Measurements from ENCODE around the gene MEG3. TPM values are rescaled to one million over a fixed set of nuclear protein-coding genes. Genes with fewer than 3 reads are reported as not detected.

Gene MEG3
- total and polyA plus RNA-seq, 8 donors: 15.9 to 398 (median 329) TPM

DNA sequence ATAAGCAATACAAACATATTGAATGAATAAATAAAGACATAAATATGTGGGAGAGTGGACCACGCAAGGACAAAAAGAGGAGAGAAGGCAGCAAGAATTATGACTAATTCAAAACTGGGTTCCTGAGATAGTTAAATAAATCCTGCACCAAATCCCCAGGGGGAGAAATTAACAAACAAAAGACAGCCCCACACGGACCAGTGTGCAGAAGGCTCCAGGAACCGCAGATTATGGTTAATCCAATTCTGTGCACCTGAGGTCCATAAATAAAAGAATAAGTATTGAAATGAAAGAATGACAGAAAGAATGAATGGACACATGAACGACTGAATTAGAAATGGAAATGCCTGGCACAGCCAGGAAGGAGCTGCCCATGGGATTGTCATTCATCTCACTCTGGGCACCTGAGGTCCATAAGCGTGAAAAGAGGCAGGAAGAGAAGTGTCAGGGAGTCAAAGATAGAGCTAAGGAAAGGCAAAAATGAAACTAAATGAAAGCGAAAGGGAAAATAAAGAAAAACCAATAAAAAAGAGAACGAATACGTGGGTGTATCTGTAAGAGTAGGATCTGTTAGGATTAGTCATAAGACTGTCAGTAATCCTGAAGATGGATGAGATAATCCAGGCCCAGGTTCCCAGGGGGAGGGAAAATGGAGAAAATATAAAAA lies 23.3 kb downstream of the MEG3 start:
- peaks cover 0 to 4% of the 10 kb centered on the region in 2 donors for H3K4me1 ChIP-seq
- ATAC-seq (no peak), DNase-seq (no peak)
- intact Hi-C loops (cut with DNase I): loop anchor here in 1 of 2 donors (10.0 kb wide), 1 partner anchor 776 kb away; no protein-coding TSS in a partner anchor
- no peaks in the 10 kb centered on the region for H3K27me3 ChIP-seq
- H3K9me3 ChIP-seq: no peaks in the 10 kb centered on the region
- H3K36me3 ChIP-seq: no peaks in the 10 kb centered on the region
- H3K4me3 ChIP-seq: no peak overlapping the region
- no peak overlapping the region for H3K27ac ChIP-seq
- no peak for TF ChIP-seq CTCF (IDR thresholded peaks at IDR 0.05)

GRCh38 chr14:100850841-100851585 lies 25.1 kb downstream of the MEG3 start:
- TF ChIP-seq CTCF (IDR thresholded peaks at IDR 0.05): peak; percentile 71 to 92
- H3K9me3 ChIP-seq: no peaks in the 10 kb centered on the region
- ATAC-seq (peak; percentile 94), DNase-seq (peak in 2 of 4 donors; percentile 71 to 94)
- intact Hi-C loops (cut with DNase I): no loop called here
- H3K4me3 ChIP-seq: no peak overlapping the region
- H3K27me3 ChIP-seq: no peaks in the 10 kb centered on the region
- H3K36me3 ChIP-seq: no peaks in the 10 kb centered on the region
- no peak overlapping the region for H3K27ac ChIP-seq
- peaks cover 0 to 4% of the 10 kb centered on the region in 2 donors for H3K4me1 ChIP-seq

- Histone ChIP-seq H3K27ac (no peak overlapping the region), H3K4me3 (no peak overlapping the region), H3K4me1 (peaks cover 0 to 4% of the 10 kb centered on the region in 2 donors), H3K9me3 (no peaks in the 10 kb centered on the region), H3K36me3 (no peaks in the 10 kb centered on the region), H3K27me3 (no peaks in the 10 kb centered on the region)
- no peak for DNase-seq
- intact Hi-C loops (cut with DNase I): no loop called here
- ATAC-seq: no peak
- no peak for TF ChIP-seq CTCF (IDR thresholded peaks at IDR 0.05)
These were observed 25.6 kb downstream of the MEG3 start for GRCh38 chr14:100851586-100851916.

GRCh38 chr14:100851946-100852620 lies 26.2 kb downstream of the MEG3 start:
- no peak overlapping the region for H3K4me3 ChIP-seq
- H3K36me3 ChIP-seq: no peaks in the 10 kb centered on the region
- intact Hi-C loops (cut with DNase I): no loop called here
- no peaks in the 10 kb centered on the region for H3K9me3 ChIP-seq
- no peak for TF ChIP-seq CTCF (IDR thresholded peaks at IDR 0.05)
- H3K27ac ChIP-seq: no peak overlapping the region
- no peaks in the 10 kb centered on the region for H3K27me3 ChIP-seq
- peaks cover 0 to 4% of the 10 kb centered on the region in 2 donors for H3K4me1 ChIP-seq
- ATAC-seq (no peak), DNase-seq (no peak)

DNA sequence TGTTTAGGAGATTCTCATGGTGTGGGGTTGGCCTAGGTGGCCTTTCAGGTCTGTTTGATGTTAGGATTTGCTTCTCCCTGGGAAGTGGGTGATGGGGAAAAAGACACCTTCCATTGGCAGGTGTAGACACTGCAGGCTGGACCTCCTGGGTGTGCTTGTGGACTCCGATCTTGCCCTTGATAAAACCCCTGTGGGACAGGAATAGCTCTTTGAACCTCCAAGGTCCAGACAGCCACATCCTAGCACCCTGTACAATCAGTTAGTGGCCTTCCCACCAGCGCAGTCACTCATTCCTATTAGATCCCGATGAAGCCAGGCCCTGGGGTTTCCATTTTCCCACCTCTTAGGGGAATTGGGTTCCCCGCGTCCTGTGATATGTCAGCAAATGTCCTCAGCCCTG lies 28.5 kb downstream of the MEG3 start:
- TF ChIP-seq CTCF (IDR thresholded peaks at IDR 0.05): no peak
- Histone ChIP-seq H3K36me3 (no peaks in the 10 kb centered on the region), H3K27ac (no peak overlapping the region), H3K9me3 (no peaks in the 10 kb centered on the region), H3K4me1 (peaks cover 0 to 3% of the 10 kb centered on the region in 2 donors), H3K27me3 (peaks cover 0 to 16% of the 10 kb centered on the region in 2 donors), H3K4me3 (no peak overlapping the region)
- no peak for DNase-seq
- intact Hi-C loops (cut with DNase I): no loop called here
- no peak for ATAC-seq
